Stimulated activated CD4-positive, alpha-beta T cell treated with anti-CD3 and anti-CD28 coated beads, Interleukin-15, amount 100 ng/mL, for 24 hours (primary cell): ENCODE results near the gene NDUFA3.
A peak's percentile ranks its signal among the peaks of the same experiment; 100 is the strongest.

Experiments used
- DNase-seq: peaks from one replicate; pipeline ENCODE4 v3.0.0-alpha.2; 2020

Gene NDUFA3

GRCh38 chr19:54108496-54108895, 5.8 kb downstream of the NDUFA3 start:
- DNase-seq = no peak

GRCh38 chr19:54109651-54110050, 7.0 kb downstream of the NDUFA3 start:
- DNase-seq = no peak

GRCh38 chr19:54114340-54115108, 11.9 kb downstream of the NDUFA3 start:
- DNase-seq = peak; percentile 69

- peak; percentile 97 for DNase-seq
Observed at GRCh38 chr19:54115109-54116063, 12.7 kb downstream of the NDUFA3 start, which contains the start of the genes PRPF31 and TFPT. TSS of gene PRPF31 (plus strand) at chr19:54115754. CDS start at chr19:54118279, 2,525 bp downstream. TSS of gene TFPT (minus strand) at chr19:54115657. CDS start at chr19:54115269, 388 bp downstream.

- no peak for DNase-seq
Observed at GRCh38 chr19:54121259-54121658, 18.6 kb downstream of the NDUFA3 start.

GRCh38 chr19:54123682-54124081, 21.0 kb downstream of the NDUFA3 start:
- DNase-seq = no peak

GRCh38 chr19:54124393-54124792, 21.7 kb downstream of the NDUFA3 start:
- DNase-seq = no peak

- DNase-seq = no peak
Observed at GRCh38 chr19:54125713-54126112, 23.1 kb downstream of the NDUFA3 start.

- no peak for DNase-seq
Observed at GRCh38 chr19:54127688-54128440, 25.2 kb downstream of the NDUFA3 start.

GRCh38 chr19:54128441-54128725, 25.7 kb downstream of the NDUFA3 start:
- no peak for DNase-seq

- no peak for DNase-seq
Observed at GRCh38 chr19:54128796-54129616, 26.4 kb downstream of the NDUFA3 start.

GRCh38 chr19:54129617-54129996, 27.0 kb downstream of the NDUFA3 start:
- DNase-seq = no peak

GRCh38 chr19:54133312-54133956, 30.8 kb downstream of the NDUFA3 start:
- DNase-seq = no peak

GRCh38 chr19:54133957-54134590, 31.4 kb downstream of the NDUFA3 start:
- no peak for DNase-seq

GRCh38 chr19:54136086-54136863, 33.6 kb downstream of the NDUFA3 start:
- DNase-seq = no peak

GRCh38 chr19:54136864-54137698, 34.4 kb downstream of the NDUFA3 start:
- DNase-seq = peak; percentile 99

GRCh38 chr19:54137699-54138488, 35.2 kb downstream of the NDUFA3 start, which contains the start of gene CNOT3:
TSS of gene CNOT3 (plus strand) at chr19:54137762. CDS start at chr19:54142979, 5,217 bp downstream.
- DNase-seq = peak; percentile 51
